Measurements from ENCODE around the gene AR.

The AR gene

DNA sequence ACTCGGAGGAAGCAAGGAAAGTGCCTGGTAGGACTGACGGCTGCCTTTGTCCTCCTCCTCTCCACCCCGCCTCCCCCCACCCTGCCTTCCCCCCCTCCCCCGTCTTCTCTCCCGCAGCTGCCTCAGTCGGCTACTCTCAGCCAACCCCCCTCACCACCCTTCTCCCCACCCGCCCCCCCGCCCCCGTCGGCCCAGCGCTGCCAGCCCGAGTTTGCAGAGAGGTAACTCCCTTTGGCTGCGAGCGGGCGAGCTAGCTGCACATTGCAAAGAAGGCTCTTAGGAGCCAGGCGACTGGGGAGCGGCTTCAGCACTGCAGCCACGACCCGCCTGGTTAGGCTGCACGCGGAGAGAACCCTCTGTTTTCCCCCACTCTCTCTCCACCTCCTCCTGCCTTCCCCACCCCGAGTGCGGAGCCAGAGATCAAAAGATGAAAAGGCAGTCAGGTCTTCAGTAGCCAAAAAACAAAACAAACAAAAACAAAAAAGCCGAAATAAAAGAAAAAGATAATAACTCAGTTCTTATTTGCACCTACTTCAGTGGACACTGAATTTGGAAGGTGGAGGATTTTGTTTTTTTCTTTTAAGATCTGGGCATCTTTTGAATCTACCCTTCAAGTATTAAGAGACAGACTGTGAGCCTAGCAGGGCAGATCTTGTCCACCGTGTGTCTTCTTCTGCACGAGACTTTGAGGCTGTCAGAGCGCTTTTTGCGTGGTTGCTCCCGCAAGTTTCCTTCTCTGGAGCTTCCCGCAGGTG, 637 bp downstream of the AR start:
- ChIA-PET CTCF (interaction anchor here (0.9 to 2.1 kb wide), 3 partner anchors 10 to 237 kb away, joined by 3 to 4 read pairs (median 3); no protein-coding TSS in a partner anchor), POLR2A (interaction anchor here (0.7 kb wide), 1 partner anchor 40 kb away, joined by 4 read pairs; no protein-coding TSS in a partner anchor)
- TF ChIP-seq, protein P1, sequence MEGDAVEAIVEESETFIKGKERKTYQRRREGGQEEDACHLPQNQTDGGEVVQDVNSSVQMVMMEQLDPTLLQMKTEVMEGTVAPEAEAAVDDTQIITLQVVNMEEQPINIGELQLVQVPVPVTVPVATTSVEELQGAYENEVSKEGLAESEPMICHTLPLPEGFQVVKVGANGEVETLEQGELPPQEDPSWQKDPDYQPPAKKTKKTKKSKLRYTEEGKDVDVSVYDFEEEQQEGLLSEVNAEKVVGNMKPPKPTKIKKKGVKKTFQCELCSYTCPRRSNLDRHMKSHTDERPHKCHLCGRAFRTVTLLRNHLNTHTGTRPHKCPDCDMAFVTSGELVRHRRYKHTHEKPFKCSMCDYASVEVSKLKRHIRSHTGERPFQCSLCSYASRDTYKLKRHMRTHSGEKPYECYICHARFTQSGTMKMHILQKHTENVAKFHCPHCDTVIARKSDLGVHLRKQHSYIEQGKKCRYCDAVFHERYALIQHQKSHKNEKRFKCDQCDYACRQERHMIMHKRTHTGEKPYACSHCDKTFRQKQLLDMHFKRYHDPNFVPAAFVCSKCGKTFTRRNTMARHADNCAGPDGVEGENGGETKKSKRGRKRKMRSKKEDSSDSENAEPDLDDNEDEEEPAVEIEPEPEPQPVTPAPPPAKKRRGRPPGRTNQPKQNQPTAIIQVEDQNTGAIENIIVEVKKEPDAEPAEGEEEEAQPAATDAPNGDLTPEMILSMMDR (IDR thresholded peaks at IDR 0.05; ENCODE audit: insufficient read depth, low read length, missing control alignments): no peak
- DNase-seq (ENCODE audit: low read depth, low spot score): no peak
- H3K4me3 ChIP-seq (ENCODE audit: low read depth, low read length): peak overlapping the region; percentile 59

DNA sequence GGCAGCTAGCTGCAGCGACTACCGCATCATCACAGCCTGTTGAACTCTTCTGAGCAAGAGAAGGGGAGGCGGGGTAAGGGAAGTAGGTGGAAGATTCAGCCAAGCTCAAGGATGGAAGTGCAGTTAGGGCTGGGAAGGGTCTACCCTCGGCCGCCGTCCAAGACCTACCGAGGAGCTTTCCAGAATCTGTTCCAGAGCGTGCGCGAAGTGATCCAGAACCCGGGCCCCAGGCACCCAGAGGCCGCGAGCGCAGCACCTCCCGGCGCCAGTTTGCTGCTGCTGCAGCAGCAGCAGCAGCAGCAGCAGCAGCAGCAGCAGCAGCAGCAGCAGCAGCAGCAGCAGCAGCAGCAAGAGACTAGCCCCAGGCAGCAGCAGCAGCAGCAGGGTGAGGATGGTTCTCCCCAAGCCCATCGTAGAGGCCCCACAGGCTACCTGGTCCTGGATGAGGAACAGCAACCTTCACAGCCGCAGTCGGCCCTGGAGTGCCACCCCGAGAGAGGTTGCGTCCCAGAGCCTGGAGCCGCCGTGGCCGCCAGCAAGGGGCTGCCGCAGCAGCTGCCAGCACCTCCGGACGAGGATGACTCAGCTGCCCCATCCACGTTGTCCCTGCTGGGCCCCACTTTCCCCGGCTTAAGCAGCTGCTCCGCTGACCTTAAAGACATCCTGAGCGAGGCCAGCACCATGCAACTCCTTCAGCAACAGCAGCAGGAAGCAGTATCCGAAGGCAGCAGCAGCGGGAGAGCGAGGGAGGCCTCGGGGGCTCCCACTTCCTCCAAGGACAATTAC, 1.4 kb downstream of the AR start:
- TF ChIP-seq, protein P1 (IDR thresholded peaks at IDR 0.05; ENCODE audit: insufficient read depth, low read length, missing control alignments): no peak
- DNase-seq (ENCODE audit: low read depth, low spot score): no peak
- H3K4me3 ChIP-seq (ENCODE audit: low read depth, low read length): peak overlapping the region; percentile 59
- ChIA-PET POLR2A (interaction anchor here (0.6 kb wide), 1 partner anchor 77 kb away, joined by 3 read pairs; no protein-coding TSS in a partner anchor), CTCF (interaction anchor here (0.9 to 2.1 kb wide), 2 partner anchors 10 to 236 kb away, joined by 3 to 4 read pairs; no protein-coding TSS in a partner anchor)

DNA sequence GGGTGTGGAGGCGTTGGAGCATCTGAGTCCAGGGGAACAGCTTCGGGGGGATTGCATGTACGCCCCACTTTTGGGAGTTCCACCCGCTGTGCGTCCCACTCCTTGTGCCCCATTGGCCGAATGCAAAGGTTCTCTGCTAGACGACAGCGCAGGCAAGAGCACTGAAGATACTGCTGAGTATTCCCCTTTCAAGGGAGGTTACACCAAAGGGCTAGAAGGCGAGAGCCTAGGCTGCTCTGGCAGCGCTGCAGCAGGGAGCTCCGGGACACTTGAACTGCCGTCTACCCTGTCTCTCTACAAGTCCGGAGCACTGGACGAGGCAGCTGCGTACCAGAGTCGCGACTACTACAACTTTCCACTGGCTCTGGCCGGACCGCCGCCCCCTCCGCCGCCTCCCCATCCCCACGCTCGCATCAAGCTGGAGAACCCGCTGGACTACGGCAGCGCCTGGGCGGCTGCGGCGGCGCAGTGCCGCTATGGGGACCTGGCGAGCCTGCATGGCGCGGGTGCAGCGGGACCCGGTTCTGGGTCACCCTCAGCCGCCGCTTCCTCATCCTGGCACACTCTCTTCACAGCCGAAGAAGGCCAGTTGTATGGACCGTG, 2.2 kb downstream of the AR start:
- CTCF ChIA-PET: interaction anchor here (1.2 to 1.4 kb wide), 3 partner anchors 10 to 235 kb away, joined by 3 to 9 read pairs (median 4); no protein-coding TSS in a partner anchor
- TF ChIP-seq, protein P1 (IDR thresholded peaks at IDR 0.05; ENCODE audit: insufficient read depth, low read length, missing control alignments): no peak
- DNase-seq (ENCODE audit: low read depth, low spot score): no peak
- H3K4me3 ChIP-seq (ENCODE audit: low read depth, low read length): peak overlapping the region; percentile 59
- POLR2A ChIA-PET: interaction anchor here (0.6 kb wide), 2 partner anchors 76 to 162 kb away, joined by 3 read pairs; no protein-coding TSS in a partner anchor

DNA sequence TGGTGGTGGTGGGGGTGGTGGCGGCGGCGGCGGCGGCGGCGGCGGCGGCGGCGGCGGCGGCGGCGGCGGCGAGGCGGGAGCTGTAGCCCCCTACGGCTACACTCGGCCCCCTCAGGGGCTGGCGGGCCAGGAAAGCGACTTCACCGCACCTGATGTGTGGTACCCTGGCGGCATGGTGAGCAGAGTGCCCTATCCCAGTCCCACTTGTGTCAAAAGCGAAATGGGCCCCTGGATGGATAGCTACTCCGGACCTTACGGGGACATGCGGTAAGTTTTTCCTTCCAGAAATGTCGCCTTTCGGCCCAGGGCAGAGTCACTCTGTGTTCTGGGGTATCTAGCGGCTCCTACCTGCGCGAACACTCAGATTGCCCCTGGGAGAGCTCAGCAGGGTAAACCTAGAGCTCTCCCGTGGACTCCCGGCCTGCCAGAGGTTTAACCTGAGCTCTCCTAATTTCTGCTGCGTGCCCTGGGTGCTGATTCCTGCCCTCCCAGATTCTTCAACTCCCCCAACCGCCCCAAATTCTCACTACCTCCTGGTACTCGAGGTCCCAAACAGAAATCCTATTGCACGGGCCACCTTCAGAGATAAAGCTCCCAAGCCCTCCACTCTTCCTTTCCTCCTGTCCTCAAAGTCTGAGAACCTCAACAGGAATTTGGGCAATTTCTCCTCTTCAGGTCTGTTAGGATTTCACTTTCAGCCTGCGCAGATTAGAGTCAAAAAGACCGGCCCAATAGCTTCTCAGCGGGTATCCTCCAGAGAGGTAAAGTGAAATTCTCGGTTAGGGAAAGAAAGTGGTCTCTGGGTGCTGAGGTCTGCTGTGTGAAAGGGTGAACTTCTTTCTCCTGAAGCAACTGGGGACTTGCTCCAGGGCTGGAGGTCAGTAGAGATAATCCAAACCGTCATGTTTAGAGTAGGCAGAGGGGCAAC, 2.9 kb downstream of the AR start:
- H3K4me3 ChIP-seq (ENCODE audit: low read depth, low read length): peak overlapping the region; percentile 59
- ChIA-PET CTCF (interaction anchor here (1.2 to 1.4 kb wide), 3 partner anchors 9 to 234 kb away, joined by 3 to 9 read pairs (median 4); no protein-coding TSS in a partner anchor), POLR2A (interaction anchor here (0.6 to 0.8 kb wide), 2 partner anchors 163 to 234 kb away, joined by 3 read pairs; no protein-coding TSS in a partner anchor)
- TF ChIP-seq, protein P1 (IDR thresholded peaks at IDR 0.05; ENCODE audit: insufficient read depth, low read length, missing control alignments): no peak
- DNase-seq (ENCODE audit: low read depth, low spot score): no peak

DNA sequence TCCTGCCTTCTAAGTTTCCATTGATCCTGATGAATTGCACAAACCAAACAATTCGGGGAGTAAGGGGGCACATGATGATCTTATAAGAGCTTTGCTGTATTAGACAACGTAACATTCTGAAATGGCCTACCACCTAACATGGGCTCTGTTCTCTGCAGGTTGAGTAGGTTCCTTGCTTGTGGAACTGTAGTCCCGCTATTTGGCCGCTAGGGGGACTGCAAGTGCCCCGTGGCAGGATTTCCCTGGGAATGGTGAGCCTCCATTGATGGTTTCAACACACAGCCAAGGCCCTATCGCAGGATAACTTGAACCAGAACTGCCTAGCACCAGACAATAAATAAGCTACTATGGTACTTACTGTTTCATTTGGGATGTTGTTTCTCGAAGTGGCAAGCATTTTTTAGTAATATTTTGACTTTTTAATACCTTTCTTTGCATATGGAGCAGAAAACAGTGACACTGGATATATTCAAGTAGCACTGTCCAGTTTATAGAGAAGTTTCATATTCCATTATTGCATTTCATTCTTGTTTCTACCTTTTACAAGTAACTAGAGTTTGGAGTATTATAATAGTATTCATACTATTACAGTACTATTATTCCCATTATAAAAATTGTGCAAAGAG, 11.9 kb downstream of the AR start:
- CTCF ChIA-PET: interaction anchor here (0.5 to 3.4 kb wide), 13 partner anchors 7 to 227 kb away, joined by 3 to 17 read pairs (median 4); partner anchors contain the start of gene AR
- H3K4me3 ChIP-seq (ENCODE audit: low read depth, low read length): no peak overlapping the region
- DNase-seq (ENCODE audit: low read depth, low spot score): no peak
- TF ChIP-seq, protein P1 (IDR thresholded peaks at IDR 0.05; ENCODE audit: insufficient read depth, low read length, missing control alignments): peak; percentile 75
- POLR2A ChIA-PET: no interaction called here
